IMR-90 (cell line): Measurements from ENCODE around the gene DLG3. TPM values are rescaled to one million over a fixed set of nuclear protein-coding genes. Genes with fewer than 3 reads are reported as not detected.

ENCODE experiments used
- ATAC-seq: fragments of 200-7000 bp; cut with Tn5 transposase; 2 replicates; pipeline ENCODE4 v1.9.1; 2020; ENCODE audit warnings: low read depth, mild to moderate bottlenecking, moderate library complexity
- BruUV-seq: library from RNA; stranded (reverse); fragments of 400-500 nt; replicated peaks from 2 replicates; lab custom pipeline; 2021; lab: Mats Ljungman, UMichigan
- CTCF ChIA-PET: fragments of 300-600 bp; formaldehyde crosslinking; extraction: SDS; loops from one replicate; lab custom pipeline; 2021; ENCODE audit warnings: antibody characterized with exemption; lab: Yijun Ruan, JAX
- POLR2A ChIA-PET: fragments of 300-600 bp; sonication (Branson Sonifier 250); formaldehyde crosslinking; loops from one replicate; lab custom pipeline; 2022; ENCODE audit warnings: antibody characterized with exemption; ENCODE audit not compliant: unreplicated experiment; lab: Charles Lee
- DNase-seq: peaks from one replicate; pipeline ENCODE4 v3.0.0; 2013
- H2AFZ ChIP-seq: replicated peaks from 2 replicates; pipeline ENCODE3; 2013; ENCODE audit warnings: low read length, mild to moderate bottlenecking; ENCODE audit not compliant: poor library complexity
- H2AK5ac ChIP-seq: 2 replicates; pipeline ENCODE4 v1.6.1; 2013; ENCODE audit warnings: low read depth, low read length, inconsistent platforms
- H2AK9ac ChIP-seq: replicated peaks from 2 replicates; pipeline ENCODE3; 2013; ENCODE audit warnings: mild to moderate bottlenecking, low read depth, low read length, moderate library complexity; ENCODE audit not compliant: poor library complexity
- H2BK120ac ChIP-seq: 2 replicates; pipeline ENCODE4 v1.6.1; 2013; ENCODE audit warnings: low read depth, low read length, inconsistent platforms
- H2BK15ac ChIP-seq: 3 replicates; pipeline ENCODE4 v1.6.1; 2013; ENCODE audit warnings: low read depth, low read length, inconsistent platforms
- H2BK20ac ChIP-seq: 2 replicates; pipeline ENCODE4 v1.6.1; 2013; ENCODE audit warnings: low read depth, mild to moderate bottlenecking, inconsistent platforms, low read length, moderate library complexity
- H2BK5ac ChIP-seq: 2 replicates; pipeline ENCODE4 v1.6.1; 2013; ENCODE audit warnings: mild to moderate bottlenecking, low read depth, low read length, inconsistent platforms; ENCODE audit not compliant: poor library complexity, severe bottlenecking
- H3K14ac ChIP-seq: replicated peaks from 2 replicates; pipeline ENCODE4 v1.6.1; 2013; ENCODE audit warnings: low read depth, low read length, inconsistent platforms
- H3K18ac ChIP-seq: 2 replicates; pipeline ENCODE4 v1.6.1; 2013; ENCODE audit warnings: low read depth, low read length, control low read depth
- H3K23ac ChIP-seq: 2 replicates; pipeline ENCODE4 v1.6.1; 2013; ENCODE audit warnings: low read depth, low read length, inconsistent platforms
- H3K27ac ChIP-seq: 2 replicates; pipeline ENCODE4 v1.5.1; 2013; ENCODE audit warnings: mild to moderate bottlenecking, control low read depth, low read length; ENCODE audit not compliant: insufficient read depth
- H3K27me3 ChIP-seq: 2 replicates; pipeline ENCODE4 v1.6.1; 2013; ENCODE audit warnings: low read length; ENCODE audit not compliant: control insufficient read depth, insufficient read depth
- H3K36me3 ChIP-seq: 2 replicates; pipeline ENCODE4 v1.6.1; 2013; ENCODE audit warnings: low read length, mixed read lengths; ENCODE audit not compliant: control insufficient read depth, insufficient read depth
- H3K4ac ChIP-seq: 2 replicates; pipeline ENCODE4 v1.6.1; 2013; ENCODE audit warnings: low read depth, low read length, inconsistent platforms
- H3K4me1 ChIP-seq: 2 replicates; pipeline ENCODE4 v1.6.1; 2013; ENCODE audit warnings: low read length, mixed read lengths; ENCODE audit not compliant: control insufficient read depth, insufficient read depth
- H3K4me2 ChIP-seq: 2 replicates; pipeline ENCODE4 v1.6.1; 2013; ENCODE audit warnings: low read depth, mild to moderate bottlenecking, control low read depth, low read length, moderate library complexity
- H3K4me3 ChIP-seq: 2 replicates; pipeline ENCODE4 v1.5.1; 2013; ENCODE audit warnings: low read depth, mild to moderate bottlenecking, control low read depth, low read length, moderate library complexity; ENCODE audit not compliant: insufficient read depth
- H3K56ac ChIP-seq: 2 replicates; pipeline ENCODE4 v1.6.1; 2013; ENCODE audit warnings: low read length, inconsistent platforms; ENCODE audit not compliant: insufficient read depth; ENCODE audit errors: extremely low read depth
- H3K79me1 ChIP-seq, 2 experiments: 2 replicates each; pipeline ENCODE4 v1.6.1; 2013; ENCODE audit warnings: low read length in 2 of 2, inconsistent platforms in 1 of 2, low read depth in 1 of 2
- H3K9ac ChIP-seq: 2 replicates; pipeline ENCODE4 v1.6.1; 2013; ENCODE audit warnings: low read depth, low read length, control low read depth
- H3K9me1 ChIP-seq: 2 replicates; pipeline ENCODE4 v1.6.1; 2013; ENCODE audit warnings: low read length, inconsistent platforms; ENCODE audit not compliant: insufficient read depth
- H3K9me3 ChIP-seq: 2 replicates; pipeline ENCODE4 v1.6.1; 2013; ENCODE audit warnings: low read length; ENCODE audit not compliant: control insufficient read depth, insufficient read depth
- H4K20me1 ChIP-seq: 2 replicates; pipeline ENCODE4 v1.6.1; 2013; ENCODE audit warnings: low read length, inconsistent platforms; ENCODE audit not compliant: insufficient read depth
- H4K5ac ChIP-seq: 2 replicates; pipeline ENCODE4 v1.6.1; 2013; ENCODE audit warnings: mild to moderate bottlenecking, low read depth, low read length, control low read depth
- H4K8ac ChIP-seq, 2 experiments: 2 replicates each; pipeline ENCODE4 v1.6.1; 2013; ENCODE audit warnings: low read depth in 2 of 2, low read length in 2 of 2, control low read depth in 1 of 2, inconsistent platforms in 1 of 2
- H4K91ac ChIP-seq: 2 replicates; pipeline ENCODE4 v1.6.1; 2013; ENCODE audit warnings: low read depth, low read length, inconsistent platforms; ENCODE audit not compliant: insufficient read depth
- FOS ChIP-seq: fragments of 150-350 bp; IDR thresholded peaks from 2 replicates; pipeline ENCODE4 v1.6.1; 2016; ENCODE audit warnings: low read depth, low read length
- MXI1 ChIP-seq: IDR thresholded peaks from 2 replicates; pipeline ENCODE4 v1.6.1; 2012; ENCODE audit warnings: low read depth, mild to moderate bottlenecking, low read length, moderate library complexity, borderline replicate concordance
- RAD21 ChIP-seq: IDR thresholded peaks from 2 replicates; pipeline ENCODE4 v1.6.1; 2012; ENCODE audit warnings: low read length, improper control_type of control experiment
- RFX5 ChIP-seq: IDR thresholded peaks from 2 replicates; pipeline ENCODE4 v1.8.0; 2012; ENCODE audit warnings: low read depth, mild to moderate bottlenecking, low read length, moderate library complexity
- SMC3 ChIP-seq: fragments of 150-350 bp; IDR thresholded peaks from 2 replicates; pipeline ENCODE4 v1.6.1; 2016; ENCODE audit warnings: low read depth, mild to moderate bottlenecking, antibody characterized with exemption, low read length, moderate library complexity
- WGBS, 2 experiments: methylation state at CpG; one replicate each; pipeline versions ENCODE4 v1.1.5 to v1.1.7; 2013; ENCODE audit warnings: missing lambda C conversion rate in 2 of 2; ENCODE audit not compliant: insufficient read length in 1 of 2; ENCODE audit errors: extremely low coverage in 2 of 2; 5-methylcytosine and 5-hydroxymethylcytosine counted together
- dilution Hi-C: fragments of 300-500 bp; cut with HindIII; formaldehyde crosslinking; loops from one replicate; pipeline ENCODE4 v1.14.3; 2018; ENCODE audit warnings: low sequenced_read_pairs; ENCODE audit not compliant: unreplicated experiment
- in situ Hi-C: fragments of 300-500 bp; cut with MboI; formaldehyde crosslinking; loops from 3 replicates; pipeline ENCODE4 v1.14.3; 2019; ENCODE audit warnings: low sequenced_read_pairs, inconsistent platforms, mixed read lengths
- intact Hi-C: fragments of 100-400 bp; cut with micrococcal nuclease; formaldehyde crosslinking; loops from 2 replicates; pipeline ENCODE4 v1.10.0; 2022
- polyA plus RNA-seq, 3 experiments: library from polyadenylated mRNA; depleted of rRNA; stranded (reverse); fragments of >200 nt; gene quantifications; 2 replicates each; pipeline ENCODE4 v1.2.3, GENCODE V29; 2012; ENCODE audit warnings: low replicate concordance in 1 of 3
- total RNA-seq: library from RNA; depleted of rRNA; stranded (reverse); fragments of >200 nt; gene quantifications from 2 replicates; pipeline ENCODE4 v1.2.3, GENCODE V29; 2012
- TF ChIP-seq, protein P1 (sequence below): fragments of 150-350 bp; IDR thresholded peaks from 2 replicates; pipeline ENCODE4 v1.6.1; 2017; ENCODE audit warnings: mild to moderate bottlenecking, antibody characterized with exemption, low read length, low read depth

Gene DLG3
- total and polyA plus RNA-seq, 2 of the 4 experiments (the other 2 are of a cell fraction), result 11.0 to 27.1 TPM

DNA sequence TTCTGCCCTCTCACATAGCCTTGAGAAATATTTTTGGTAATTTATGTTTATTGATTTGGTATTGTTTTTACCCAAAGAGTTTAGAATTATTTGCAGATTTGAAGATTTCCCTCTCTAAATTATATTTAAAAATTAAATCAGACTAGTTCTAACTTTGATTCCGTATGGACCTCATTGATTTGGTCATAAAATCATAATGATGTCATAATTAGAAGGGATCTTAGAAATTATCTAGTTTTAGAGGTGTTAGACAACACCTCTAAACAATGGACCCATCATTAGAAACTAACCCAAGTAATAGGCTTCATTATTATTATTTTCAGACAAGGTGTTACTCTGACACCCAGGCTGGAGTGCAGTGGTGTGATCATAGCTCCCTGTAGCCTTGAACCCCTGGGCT, 24.1 kb downstream of the DLG3 start:
- no peaks in the 10 kb centered on the region for H3K27me3 ChIP-seq
- no peak for TF ChIP-seq MXI1
- no peak for TF ChIP-seq RFX5
- TF ChIP-seq FOS, result no peak
- no peak for TF ChIP-seq RAD21
- TF ChIP-seq, protein P1, sequence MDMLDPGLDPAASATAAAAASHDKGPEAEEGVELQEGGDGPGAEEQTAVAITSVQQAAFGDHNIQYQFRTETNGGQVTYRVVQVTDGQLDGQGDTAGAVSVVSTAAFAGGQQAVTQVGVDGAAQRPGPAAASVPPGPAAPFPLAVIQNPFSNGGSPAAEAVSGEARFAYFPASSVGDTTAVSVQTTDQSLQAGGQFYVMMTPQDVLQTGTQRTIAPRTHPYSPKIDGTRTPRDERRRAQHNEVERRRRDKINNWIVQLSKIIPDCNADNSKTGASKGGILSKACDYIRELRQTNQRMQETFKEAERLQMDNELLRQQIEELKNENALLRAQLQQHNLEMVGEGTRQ, result no peak
- no peak for TF ChIP-seq SMC3
- no peak overlapping the region for H3K14ac ChIP-seq
- H2BK5ac ChIP-seq, result no peak overlapping the region
- no peak overlapping the region for H3K4me2 ChIP-seq
- H3K4ac ChIP-seq, result no peak overlapping the region
- H4K5ac ChIP-seq, result no peak overlapping the region
- no peak overlapping the region for H3K27ac ChIP-seq
- intact Hi-C loops (no loop called here), in situ Hi-C loops (no loop called here), dilution Hi-C loops (no loop called here)
- H4K20me1 ChIP-seq, result no peaks in the 10 kb centered on the region
- H3K9me1 ChIP-seq, result no peaks in the 10 kb centered on the region; the same call in 1 of the 2 replicates
- H3K36me3 ChIP-seq, result no peaks in the 10 kb centered on the region
- no peak overlapping the region for H2BK120ac ChIP-seq
- no peaks in the 10 kb centered on the region for H3K9me3 ChIP-seq
- H3K4me3 ChIP-seq, result no peak overlapping the region
- H4K8ac ChIP-seq, result no peak overlapping the region
- WGBS, 2 experiments, result no CpG with 5 or more reads among the region's 1 CpG
- H2AK9ac ChIP-seq, result no peak overlapping the region
- BruUV-seq, result no TSS peak
- no peak overlapping the region for H3K18ac ChIP-seq
- ChIA-PET CTCF (no interaction called here), POLR2A (no interaction called here)
- no peak overlapping the region for H3K9ac ChIP-seq
- H3K4me1 ChIP-seq, result no peaks in the 10 kb centered on the region
- DNase-seq (no peak), ATAC-seq (no peak)
- no peak overlapping the region for H2AFZ ChIP-seq
- peaks cover 0 to 6% of the 10 kb centered on the region in 2 experiments; a peak in 1 of 4 replicates for H3K79me1 ChIP-seq
- no peak overlapping the region for H2BK20ac ChIP-seq
- no peak overlapping the region for H2BK15ac ChIP-seq
- H3K56ac ChIP-seq, result no peak overlapping the region
- no peak overlapping the region for H3K23ac ChIP-seq
- H2AK5ac ChIP-seq, result no peak overlapping the region
- no peak overlapping the region for H4K91ac ChIP-seq
